Measurements from ENCODE around the gene OR11L1. TPM values are rescaled to one million over a fixed set of nuclear protein-coding genes. Genes with fewer than 3 reads are reported as not detected.

OR11L1 gene
- polyA plus RNA-seq, 1 of the 3 experiments (the other 2 are of a cell fraction), result not detected

- TF ChIP-seq GABPA (IDR thresholded peaks at IDR 0.05; ENCODE audit: low read depth) (no peak), SMC3 (IDR thresholded peaks at IDR 0.05; ENCODE audit: low read depth, low read length) (no peak), MEF2A (IDR thresholded peaks at IDR 0.05; ENCODE audit: borderline replicate concordance, low read depth) (no peak), USF2 (IDR thresholded peaks at IDR 0.05; ENCODE audit: borderline replicate concordance, low read depth, low read length) (no peak), FOXJ3 (CRISPR knock-in tag; IDR thresholded peaks at IDR 0.05) (no peak), GATA2 (CRISPR knock-in tag; IDR thresholded peaks at IDR 0.05) (no peak), MAX (IDR thresholded peaks at IDR 0.05; ENCODE audit: low read depth) (no peak), USF1 (IDR thresholded peaks at IDR 0.05; ENCODE audit: borderline replicate concordance, low read depth) (no peak), MXI1 (IDR thresholded peaks at IDR 0.05; ENCODE audit: low read depth, low read length) (no peak), RCOR1 (IDR thresholded peaks at IDR 0.05; ENCODE audit: low read length) (no peak), TCF12 (IDR thresholded peaks at IDR 0.05) (no peak), CTCF (IDR thresholded peaks at IDR 0.05) (no peak), TAF1 (IDR thresholded peaks at IDR 0.05; ENCODE audit: borderline replicate concordance, low read depth, low read length) (no peak)
- H3K9ac ChIP-seq, result no peak overlapping the region
- no peak overlapping the region for H3K27ac ChIP-seq (ENCODE audit: low read depth in 2 of 2, low read length in 1 of 2)
- ChIA-PET CTCF (no interaction called here), POLR2A (no interaction called here)
- no peaks in the 10 kb centered on the region for H3K79me2 ChIP-seq (ENCODE audit: insufficient read depth)
- no peaks in the 10 kb centered on the region for H3K9me2 ChIP-seq
- H3K4me3 ChIP-seq (ENCODE audit: low read depth in 2 of 2, low read length in 1 of 2), result no peak overlapping the region
- no peaks in the 10 kb centered on the region for H3K9me3 ChIP-seq
- DNase-seq, result no peak
- no peaks in the 10 kb centered on the region for H3K36me3 ChIP-seq (replicated peaks in 1 of 2; ENCODE audit: control insufficient read depth in 1 of 2, insufficient read depth in 2 of 2, low read length in 1 of 2)
- WGBS (ENCODE audit: low lambda C conversion rate), result 7% methylated on average over 15 of the region's 15 CpGs
- no peak overlapping the region; the same call in 1 of the 2 replicates for H2AFZ ChIP-seq (ENCODE audit: low read depth)
- peak overlapping the region; percentile 41; the same call in 1 of the 2 replicates for H3K4me2 ChIP-seq
- no peaks in the 10 kb centered on the region for H3F3A ChIP-seq (replicated peaks; ENCODE audit: insufficient read depth)
- no peaks in the 10 kb centered on the region for H4K20me1 ChIP-seq (ENCODE audit: insufficient read depth)
- H3K27me3 ChIP-seq (ENCODE audit: insufficient read depth), result peaks cover 18% of the 10 kb centered on the region; the same call in 1 of the 2 replicates
- H3K4me1 ChIP-seq (ENCODE audit: control insufficient read depth in 1 of 2, insufficient read depth in 2 of 2, low read depth in 1 of 2, low read length in 1 of 2), result no peaks in the 10 kb centered on the region
Measured at GRCh38 chr1:247857985-247858619, 16.4 kb upstream of the OR11L1 start.

All from SK-N-SH (cell line).